ENCODE results near the gene FAM81B.

- TF ChIP-seq TAF1 (IDR thresholded peaks at IDR 0.05; ENCODE audit: borderline replicate concordance, insufficient read depth, low read length) (no peak), POLR2AphosphoS5 (IDR thresholded peaks at IDR 0.05; ENCODE audit: low read depth, low read length) (no peak), REST (IDR thresholded peaks at IDR 0.05; ENCODE audit: insufficient read depth in 1 of 2, low read depth in 2 of 2, low read length in 2 of 2) (no peak), SIN3A (IDR thresholded peaks at IDR 0.05; ENCODE audit: borderline replicate concordance, insufficient read depth, low read length) (no peak), FOXP2 (optimal IDR thresholded peaks at IDR 0.05; ENCODE audit: borderline replicate concordance, extremely low read depth, extremely low read length, insufficient read depth) (no peak)
These were observed 35.1 kb downstream of the FAM81B start for GRCh38 chr5:95426227-95426626.
